Activated effector memory CD4-positive, alpha-beta T cell treated with Interleukin-2 at 50 U/mL for 16 hours (primary cell): Measurements from ENCODE around the gene ZNF527.
"Not testable (repeated sequence)": the region's sequence is repeated elsewhere in the genome, so short reads cannot be mapped to it uniquely, and the experiment has no call there.

Experiments
- DNase-seq: peaks from one replicate; pipeline ENCODE4 v3.0.0-alpha.2; 2020

ZNF527 gene

DNA sequence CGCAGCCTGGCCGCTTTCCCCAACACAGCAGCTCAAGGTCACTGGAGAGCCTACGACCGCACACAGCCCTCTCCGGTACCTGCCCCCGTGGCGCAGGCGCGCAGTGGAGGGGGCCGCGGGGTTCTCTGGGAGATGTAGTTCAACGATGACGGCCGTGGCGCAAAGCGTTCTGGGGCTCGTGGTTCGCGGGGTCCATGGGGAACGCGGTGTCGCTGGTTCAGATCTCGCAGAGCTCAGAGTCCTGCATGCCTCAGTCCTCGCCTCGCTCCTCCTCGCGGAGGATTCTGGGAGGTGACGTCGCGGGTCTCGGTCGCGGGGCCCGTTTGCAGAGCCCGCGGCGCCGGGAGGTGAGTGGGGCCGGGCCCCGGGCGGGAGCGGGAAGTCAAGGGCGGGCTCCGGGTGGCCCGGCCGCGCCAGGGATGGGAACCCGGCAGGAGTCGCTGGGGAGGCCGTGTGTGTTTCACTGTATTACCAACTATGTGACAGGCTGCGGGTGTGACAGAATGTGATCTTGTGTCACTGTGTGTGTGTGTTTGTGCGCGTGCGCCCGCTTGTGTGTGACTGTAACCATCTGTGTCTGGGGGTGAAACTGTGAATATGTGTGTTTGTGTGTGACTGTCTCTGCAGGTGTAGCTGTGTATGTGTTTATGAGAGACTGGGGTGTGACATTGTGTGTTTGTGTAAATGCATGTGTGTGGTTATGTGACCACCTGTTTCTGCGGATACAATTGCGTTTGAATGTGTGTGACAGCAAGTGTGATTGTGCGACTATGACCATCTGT is at the start of gene ZNF527:
ZNF527 (plus strand) TSS at position 220 of the 782 bp plus-strand sequence. CDS start 3,100 bp downstream, outside the sequence.
- DNase-seq = peak; percentile 95

DNA sequence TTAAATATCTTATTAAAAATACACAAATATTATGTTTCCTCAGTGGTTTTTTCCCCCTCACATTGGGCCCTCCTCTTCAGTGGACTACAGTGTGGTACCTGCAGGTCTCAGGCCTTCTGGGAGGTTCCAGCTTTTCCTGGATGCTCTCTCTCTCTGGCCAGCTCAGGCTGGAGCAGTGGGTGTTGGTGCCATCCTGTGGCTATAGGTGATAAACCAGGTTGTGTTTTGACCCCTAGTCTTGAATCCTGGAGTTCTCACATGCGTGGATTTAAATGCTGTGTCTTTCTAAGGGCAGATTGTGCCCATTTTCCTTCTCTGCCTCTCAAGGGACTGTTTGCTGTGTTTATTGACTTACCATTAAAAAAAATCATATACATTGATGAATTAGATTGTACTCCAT is 41.2 kb upstream of the ZNF527 start:
- DNase-seq = no peak

DNA sequence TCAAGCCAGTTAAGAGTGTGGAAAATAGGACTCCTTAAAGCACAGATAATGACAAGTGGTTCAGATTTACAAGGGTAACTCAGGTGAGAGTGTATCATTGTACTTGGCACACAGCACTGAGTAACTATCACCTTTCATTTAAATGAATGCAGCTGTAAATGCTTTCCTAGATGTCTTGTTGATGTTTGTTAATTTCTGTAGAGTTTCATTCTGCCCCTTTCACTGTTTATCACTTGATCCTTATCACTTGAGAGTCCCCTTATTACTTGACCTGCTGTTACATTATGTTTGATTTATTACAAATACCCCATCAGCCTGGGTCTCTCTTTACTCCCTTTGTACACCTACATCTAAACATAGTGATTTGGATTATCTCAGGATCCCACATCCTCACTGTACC is 38.1 kb upstream of the ZNF527 start:
- DNase-seq = no peak

DNA sequence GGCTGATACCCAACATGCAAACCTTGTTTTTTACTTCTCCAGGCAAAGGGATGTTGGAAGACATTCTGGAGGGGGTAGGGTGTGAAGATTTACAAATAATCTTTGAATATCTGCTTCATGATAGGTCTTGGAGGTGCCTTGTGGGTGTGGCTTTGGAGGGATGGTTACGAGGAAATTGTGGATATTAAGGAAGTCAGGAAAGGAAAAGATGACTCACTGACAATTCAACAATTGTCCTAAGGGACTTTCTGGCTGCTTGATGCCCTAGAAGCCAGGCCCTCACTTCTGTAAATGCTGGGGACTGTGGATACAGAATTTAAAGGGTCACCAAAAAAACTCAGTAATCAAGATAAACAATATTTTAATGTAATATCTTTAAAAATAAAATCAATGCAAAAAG is 37.4 kb upstream of the ZNF527 start:
- DNase-seq = no peak

DNA sequence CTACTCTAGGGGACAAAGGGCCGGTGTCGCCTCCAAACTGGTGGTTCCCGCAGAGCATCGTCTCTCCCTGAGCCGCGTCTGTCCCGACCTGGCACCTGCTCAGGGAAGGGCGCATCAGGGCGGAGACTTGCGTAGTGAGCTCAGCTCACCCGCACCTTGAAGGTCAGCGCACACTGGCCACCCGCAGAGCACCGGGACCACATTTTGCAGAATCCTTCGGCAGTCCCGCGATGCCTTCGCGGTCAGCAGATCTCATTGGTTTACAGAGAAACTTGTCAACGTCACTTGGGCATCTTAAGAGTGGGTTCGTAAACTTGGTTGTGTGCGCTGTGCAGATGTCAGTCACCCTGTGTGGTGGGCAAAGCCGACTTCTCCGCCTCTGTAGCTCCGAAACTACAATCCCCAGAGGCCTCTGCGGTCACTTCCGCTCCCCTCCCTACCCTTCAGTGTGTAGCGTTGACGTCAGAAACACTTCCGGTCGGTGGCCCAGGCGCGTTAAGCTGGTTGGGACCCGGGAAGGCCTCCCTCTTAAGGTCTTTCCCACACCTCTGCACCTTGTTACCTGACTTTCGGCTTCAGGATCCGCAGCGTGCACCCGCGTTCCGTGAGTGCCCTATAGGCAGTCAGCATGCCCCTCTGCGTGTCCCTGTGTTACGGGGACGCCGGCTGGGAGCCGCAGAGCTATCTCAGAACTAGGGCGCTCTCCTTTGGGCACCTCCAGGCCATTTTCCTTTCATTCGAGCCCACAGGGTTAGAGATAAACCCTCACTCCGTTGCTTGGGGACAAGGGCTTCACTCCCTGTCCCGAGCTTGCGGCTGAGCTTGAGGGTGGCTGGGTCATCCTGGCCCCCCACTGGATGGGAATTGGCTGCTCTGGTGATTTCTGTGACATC is 36.5 kb upstream of the ZNF527 start:
- DNase-seq = peak; percentile 76

DNA sequence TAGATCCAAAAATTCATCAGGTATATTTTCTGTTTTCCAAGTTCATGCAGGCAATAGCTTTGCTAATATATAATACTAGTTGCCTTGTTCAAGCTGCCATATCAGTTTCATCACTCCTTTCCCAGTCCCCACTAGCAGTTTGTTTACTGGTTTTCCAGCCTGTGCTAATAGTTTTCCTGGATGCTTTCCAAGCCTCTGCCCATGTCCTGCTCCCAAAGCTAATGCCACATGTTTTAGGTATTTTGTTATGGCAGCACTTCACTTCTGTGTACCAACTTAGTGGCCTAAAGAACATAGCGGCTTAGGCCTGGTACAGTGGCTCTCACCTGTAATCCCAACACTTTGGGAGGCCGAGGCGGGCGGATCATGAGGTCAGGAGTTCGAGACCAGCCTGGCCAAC is 28.1 kb upstream of the ZNF527 start:
- DNase-seq = no peak

DNA sequence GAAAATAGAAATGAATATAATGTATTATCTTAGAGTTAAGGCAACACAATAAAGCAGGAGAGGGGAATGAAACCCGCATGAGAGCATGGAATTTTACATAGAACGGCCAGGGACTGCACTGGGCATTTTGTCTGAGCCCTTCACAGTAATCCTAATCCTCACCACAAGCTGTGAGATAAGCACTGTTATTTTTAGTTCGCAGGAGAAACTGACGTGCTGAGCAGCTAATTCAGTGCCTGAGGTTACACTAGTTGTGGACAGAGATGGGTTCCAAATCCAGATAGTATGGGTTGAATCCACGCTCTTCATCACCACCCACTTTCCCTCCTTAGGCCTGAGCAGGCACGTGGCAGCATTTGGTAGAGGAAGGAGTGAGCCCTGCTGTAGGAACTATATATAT is 24.8 kb upstream of the ZNF527 start:
- DNase-seq = no peak

DNA sequence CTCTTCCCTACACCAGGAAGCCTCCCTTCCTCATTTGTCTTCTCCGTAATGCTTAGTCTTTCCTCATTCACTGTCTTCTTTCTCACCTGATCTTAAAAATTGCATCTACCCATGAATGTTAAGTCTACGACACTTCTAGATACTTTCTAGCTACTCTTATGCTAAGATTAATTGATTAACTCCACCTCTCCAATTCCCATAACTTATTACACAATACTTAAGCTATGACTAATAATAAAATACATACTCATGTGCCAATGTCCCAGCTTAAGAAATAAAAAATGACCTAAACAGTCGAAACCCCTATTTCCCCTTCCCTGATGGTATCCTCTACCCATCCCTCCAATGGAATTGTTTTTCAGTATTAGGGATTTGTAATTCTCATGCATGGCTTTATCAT is 22.8 kb upstream of the ZNF527 start:
- no peak for DNase-seq

DNA sequence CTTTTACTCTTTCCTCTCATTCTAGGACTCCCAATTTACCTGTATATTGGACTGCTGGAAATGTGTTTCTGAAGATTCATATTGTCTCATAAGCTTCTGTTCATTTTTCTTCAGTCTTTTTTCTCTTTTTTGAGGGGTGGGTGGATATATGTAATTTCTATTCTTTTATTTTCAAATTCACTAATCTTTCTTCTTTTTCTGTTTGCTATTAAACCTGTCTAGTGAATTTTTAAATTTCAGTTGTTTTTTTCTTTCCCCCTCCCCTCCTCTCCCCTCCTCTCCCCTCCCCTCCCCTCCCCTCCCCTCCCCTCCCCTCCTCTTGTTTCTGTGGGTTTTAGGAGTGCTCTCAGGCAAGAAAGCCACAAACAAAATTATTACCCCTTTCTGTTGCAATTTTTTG is 16.9 kb upstream of the ZNF527 start:
- DNase-seq = no peak

DNA sequence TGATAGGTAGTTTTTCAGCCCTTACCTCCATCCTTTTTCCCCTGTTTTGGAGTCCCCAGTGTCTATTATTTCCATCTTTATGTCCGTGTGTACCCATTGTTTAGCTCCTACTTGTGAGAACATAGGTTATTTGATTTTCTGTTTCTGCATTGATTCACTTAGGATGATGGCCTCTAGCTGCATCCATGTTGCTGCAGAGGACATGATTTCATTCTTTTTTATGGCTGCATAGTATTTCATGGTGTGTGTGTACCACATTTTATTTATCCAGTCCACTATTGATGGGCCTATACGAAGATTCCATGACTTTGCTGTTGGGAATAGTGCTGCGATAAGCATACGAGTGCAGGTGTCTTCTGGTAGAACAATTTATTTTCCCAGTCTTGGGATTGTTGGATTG is 15.0 kb upstream of the ZNF527 start:
- no peak for DNase-seq

DNA sequence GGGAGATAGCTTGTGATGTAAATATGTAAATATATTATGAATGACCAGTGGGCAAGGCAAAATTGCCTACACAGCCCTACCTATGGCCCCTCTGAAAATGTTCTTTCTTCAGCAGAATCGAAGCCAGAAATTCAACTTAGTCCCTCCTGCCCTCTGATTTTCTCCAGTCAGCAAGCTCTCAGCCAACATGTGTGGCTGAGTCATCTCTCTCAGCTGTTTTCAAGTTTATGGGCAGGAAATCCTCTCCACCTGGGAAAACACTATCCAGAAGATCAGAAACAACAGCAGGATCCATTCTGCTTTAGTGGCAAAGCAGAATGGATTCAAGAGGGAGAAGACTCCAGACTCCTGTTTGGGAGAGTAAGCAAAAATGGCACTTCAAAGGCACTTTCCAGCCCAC is 8.9 kb upstream of the ZNF527 start:
- DNase-seq = no peak

DNA sequence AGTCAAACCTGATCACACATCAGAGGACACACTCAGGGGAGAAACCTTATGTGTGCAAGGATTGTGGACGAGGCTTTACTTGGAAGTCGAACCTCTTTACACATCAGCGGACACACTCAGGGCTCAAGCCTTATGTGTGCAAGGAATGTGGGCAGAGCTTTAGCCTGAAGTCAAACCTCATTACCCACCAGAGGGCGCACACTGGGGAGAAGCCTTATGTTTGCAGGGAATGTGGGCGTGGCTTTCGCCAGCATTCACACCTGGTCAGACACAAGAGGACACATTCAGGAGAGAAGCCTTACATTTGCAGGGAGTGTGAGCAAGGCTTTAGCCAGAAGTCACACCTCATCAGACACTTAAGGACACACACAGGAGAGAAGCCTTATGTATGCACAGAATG is 8.2 kb upstream of the ZNF527 start:
- no peak for DNase-seq

DNA sequence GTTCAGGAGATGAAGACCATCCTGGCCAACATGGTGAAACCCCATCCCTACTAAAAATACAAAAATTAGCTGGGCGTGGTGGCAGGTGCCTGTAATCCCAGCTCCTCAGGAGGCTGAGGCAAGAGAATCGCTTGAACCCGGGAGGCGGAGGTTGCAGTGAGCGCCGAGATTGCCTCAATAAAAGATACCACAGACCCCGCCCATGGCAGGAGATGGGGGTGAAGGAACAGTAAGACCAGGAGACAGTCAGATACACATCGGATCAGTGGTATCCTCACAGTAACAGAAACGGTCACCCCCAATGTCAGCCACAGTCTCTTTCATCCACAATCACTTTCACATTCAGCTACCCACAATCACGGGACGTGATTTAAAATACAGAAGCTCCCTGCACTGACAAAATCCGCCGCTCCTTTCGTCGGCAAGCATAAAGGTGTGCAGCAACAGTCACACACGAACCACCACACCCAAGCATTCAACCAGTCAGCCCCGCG is 466 bp upstream of the ZNF527 start:
- DNase-seq = not testable (repeated sequence)

DNA sequence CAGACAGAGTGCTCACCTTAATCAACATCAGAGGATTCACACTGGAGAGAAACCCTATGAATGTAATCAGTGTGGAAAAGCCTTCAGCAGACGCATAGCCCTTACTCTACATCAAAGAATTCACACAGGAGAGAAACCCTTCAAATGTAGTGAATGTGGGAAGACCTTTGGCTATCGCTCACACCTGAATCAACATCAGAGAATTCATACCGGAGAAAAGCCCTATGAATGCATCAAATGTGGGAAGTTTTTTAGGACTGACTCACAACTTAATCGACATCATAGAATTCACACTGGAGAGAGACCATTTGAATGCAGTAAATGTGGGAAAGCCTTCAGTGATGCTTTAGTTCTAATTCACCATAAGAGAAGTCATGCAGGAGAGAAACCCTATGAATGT is 18.3 kb downstream of the ZNF527 start:
- DNase-seq = no peak

DNA sequence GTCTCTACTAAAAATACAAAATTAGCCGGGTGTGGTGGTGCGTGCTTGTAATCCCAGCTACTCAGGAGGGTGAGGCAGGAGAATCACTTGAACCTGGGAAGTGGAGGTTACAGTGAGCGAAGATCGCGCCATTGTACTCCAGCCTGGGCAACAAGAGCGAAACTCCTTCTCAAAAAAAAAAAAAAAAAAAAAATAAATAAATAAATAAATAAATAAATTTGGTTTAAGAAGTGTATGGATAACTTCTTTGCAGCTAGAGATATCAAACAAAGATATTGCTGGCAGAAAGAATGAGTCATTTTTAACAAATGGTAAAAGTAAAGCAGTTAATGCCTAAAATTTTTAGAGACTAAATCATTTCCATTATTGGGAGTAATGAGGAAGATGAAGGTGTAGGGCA is 20.5 kb downstream of the ZNF527 start:
- not testable (repeated sequence) for DNase-seq

DNA sequence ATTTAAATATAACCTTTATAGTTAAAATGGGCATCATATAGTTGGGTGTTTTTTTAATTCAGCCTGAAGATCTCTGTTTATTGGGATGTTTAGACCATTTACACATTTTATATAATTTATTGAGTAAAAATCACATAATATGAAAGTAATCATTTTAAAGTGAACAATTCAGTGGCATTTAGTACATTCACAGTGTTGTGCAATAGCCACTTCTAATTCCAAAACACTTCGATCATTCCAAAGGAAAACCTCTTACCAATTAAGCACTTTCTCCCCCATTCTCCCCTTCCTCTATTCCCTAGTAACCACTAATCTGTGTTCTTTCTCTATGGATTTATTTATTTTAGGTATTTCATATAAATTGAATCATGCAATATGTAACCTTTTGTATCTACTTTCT is 30.2 kb downstream of the ZNF527 start:
- no peak for DNase-seq

DNA sequence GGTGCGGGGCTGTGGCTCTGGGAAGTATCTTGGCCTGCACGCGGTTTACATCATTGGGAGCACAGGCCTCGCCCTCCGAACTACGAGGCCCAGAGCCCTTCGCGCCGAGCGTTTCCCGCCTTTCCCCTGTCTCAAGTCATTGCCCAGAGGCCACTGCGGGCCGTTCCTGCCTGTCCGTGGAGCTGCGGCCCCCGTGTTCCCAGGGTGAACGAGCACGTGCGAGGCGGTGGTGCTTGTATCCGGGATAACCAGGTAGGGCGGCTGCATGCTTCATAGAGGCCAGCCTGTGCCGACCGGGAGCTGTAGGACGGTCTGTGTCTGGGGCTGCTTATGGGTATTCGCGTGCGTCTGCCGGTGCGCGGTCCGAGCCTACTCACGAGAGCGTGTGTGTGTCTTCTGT is 32.5 kb downstream of the ZNF527 start:
- DNase-seq = no peak

DNA sequence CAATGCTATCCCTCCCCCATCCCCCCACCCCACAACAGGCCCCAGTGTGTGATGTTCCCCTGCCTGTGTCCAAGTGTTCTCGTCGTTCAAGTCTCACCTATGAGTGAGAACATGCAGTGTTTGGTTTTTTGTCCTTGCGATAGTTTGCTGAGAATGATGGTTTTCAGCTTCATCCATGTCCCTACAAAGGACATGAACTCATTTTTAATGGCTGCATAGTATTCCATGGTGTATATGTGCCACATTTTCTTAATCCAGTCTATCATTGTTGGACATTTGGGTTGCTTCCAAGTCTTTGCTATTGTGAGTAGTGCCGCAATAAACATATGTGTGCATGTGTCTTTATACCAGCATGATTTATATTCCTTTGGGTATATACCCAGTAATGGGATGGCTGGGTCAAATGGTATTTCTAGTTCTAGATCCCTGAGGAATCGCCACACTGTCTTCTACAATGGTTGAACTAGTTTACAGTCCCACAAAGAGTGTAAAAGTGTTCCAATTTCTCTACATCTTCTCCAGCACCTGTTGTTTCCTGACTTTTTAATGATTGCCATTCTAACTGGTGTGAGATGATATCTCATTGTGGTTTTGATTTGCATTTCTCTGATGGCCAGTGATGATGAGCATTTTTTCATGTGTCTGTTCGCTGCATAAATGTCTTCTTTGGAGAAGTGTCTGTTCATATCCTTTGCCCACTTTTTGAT is 35.4 kb downstream of the ZNF527 start:
- not testable (repeated sequence) for DNase-seq

DNA sequence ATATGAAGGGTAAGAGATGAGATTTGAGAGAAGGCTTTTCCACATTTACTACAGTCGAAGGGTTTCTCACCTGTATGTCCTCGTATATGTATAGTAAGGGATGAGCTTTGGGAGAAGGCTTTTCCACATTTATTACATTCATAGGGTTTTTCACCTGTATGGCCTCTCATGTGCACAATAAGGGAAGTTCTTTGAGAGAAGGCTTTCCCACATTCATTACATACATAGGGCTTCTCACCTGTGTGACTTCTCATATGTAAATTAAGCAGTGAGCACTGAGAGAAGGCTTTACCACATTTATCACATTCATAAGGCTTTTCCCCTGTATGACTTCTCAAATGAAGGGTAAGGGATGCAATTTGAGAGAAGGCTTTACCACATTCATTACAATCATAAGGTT is 41.8 kb downstream of the ZNF527 start:
- DNase-seq = no peak

DNA sequence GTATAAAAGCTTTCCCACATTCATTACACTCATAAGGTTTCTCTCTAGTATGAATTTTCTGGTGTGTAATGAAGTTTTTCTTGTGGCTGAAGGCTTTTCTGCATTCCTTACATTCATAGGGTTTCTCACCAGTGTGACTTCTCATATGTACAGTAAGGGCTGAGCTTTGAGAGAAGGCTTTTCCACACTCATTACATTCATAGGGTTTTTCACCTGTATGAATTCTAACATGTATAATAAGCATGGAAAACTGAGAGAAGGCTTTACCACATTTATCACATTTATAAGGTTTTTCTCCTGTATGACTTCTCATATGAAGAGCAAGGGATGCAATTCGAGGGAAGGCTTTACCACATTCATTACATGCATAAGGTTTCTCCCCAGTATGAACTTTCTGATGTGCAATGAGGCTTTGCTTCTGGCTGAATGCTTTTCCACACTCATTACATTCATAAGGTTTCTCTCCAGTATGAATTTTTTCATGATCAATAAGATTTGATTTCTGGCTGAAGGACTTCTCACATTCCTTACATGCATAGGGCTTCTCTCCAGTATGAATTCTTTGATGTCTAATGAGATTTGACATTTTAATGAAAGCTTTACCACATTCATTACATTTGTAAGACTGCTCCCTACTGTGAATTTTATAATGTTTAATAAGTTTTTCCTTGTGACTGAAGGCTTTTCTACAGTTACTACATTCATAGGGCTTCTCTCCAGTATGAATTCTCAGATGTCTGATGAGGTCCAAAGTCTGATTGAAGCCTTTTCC is 42.6 kb downstream of the ZNF527 start:
- no peak for DNase-seq
